Measurements from ENCODE around the gene OTOF. TPM values are rescaled to one million over a fixed set of nuclear protein-coding genes. Genes with fewer than 3 reads are reported as not detected.

Gene OTOF
- total RNA-seq, 1 donor from 2014 or later: not detected

DNA sequence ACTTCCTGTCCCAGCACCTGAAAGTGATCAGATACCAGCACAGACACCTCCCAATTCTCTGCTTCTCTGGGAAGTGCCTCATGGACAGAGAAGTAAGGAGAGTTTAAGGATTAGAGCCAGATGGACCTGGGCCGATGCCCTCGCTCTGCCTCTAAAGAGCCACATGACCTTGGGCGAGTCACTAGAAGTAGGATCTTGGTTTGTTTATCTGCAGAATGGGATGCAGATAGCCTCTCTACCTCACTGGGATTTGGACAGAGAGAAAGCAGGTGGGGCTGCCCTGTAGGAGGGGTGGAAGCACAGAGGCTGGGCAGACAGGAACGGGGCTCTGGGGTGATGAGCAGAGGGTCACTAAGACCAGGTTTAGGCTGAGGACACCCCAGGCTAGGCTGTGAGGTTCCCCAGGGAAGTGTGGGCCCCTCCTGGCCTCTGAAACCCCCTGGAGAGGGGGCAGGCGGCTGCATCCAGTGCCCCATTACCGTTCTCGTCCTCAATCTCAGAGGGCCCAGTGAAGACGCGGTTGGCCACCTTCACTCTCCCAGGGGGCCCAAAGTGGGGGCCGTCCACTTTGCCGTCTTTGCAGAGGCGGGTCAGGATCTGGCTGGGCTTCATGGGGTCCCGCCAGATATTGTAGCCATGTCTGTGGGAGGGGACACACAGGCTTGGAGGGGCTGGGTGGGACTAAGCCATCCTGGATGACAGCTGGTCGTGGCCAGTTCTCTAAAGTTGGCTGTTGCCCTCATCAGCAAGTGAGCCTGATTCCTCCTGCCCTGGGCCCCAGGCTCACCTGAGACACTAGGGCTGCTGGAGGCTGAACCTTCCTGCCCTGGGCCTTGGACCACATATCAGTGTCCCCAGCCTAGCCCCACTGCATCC, 13.3 kb downstream of the OTOF start:
- Histone ChIP-seq H3K36me3 (no peaks in the 10 kb centered on the region), H3K27ac (replicated peaks) (no peak overlapping the region), H3K4me3 (no peak overlapping the region), H3K27me3 (ENCODE audit: low read depth) (no peaks in the 10 kb centered on the region), H3K9me3 (replicated peaks) (peaks cover 7% of the 10 kb centered on the region), H3K4me1 (no peaks in the 10 kb centered on the region)
- no peak for TF ChIP-seq CTCF (IDR thresholded peaks at IDR 0.05; ENCODE audit: borderline replicate concordance)
- intact Hi-C loops (cut with micrococcal nuclease): no loop called here
- no peak for DNase-seq

GRCh38 chr2:26463244-26464192, 14.4 kb downstream of the OTOF start:
- intact Hi-C loops (cut with micrococcal nuclease): no loop called here
- H3K27me3 ChIP-seq (ENCODE audit: low read depth): no peaks in the 10 kb centered on the region
- no peaks in the 10 kb centered on the region for H3K4me1 ChIP-seq
- H3K27ac ChIP-seq (replicated peaks): no peak overlapping the region
- no peak overlapping the region for H3K4me3 ChIP-seq
- no peaks in the 10 kb centered on the region for H3K9me3 ChIP-seq (replicated peaks)
- no peaks in the 10 kb centered on the region for H3K36me3 ChIP-seq
- TF ChIP-seq CTCF (IDR thresholded peaks at IDR 0.05; ENCODE audit: borderline replicate concordance): no peak
- DNase-seq: no peak

DNA sequence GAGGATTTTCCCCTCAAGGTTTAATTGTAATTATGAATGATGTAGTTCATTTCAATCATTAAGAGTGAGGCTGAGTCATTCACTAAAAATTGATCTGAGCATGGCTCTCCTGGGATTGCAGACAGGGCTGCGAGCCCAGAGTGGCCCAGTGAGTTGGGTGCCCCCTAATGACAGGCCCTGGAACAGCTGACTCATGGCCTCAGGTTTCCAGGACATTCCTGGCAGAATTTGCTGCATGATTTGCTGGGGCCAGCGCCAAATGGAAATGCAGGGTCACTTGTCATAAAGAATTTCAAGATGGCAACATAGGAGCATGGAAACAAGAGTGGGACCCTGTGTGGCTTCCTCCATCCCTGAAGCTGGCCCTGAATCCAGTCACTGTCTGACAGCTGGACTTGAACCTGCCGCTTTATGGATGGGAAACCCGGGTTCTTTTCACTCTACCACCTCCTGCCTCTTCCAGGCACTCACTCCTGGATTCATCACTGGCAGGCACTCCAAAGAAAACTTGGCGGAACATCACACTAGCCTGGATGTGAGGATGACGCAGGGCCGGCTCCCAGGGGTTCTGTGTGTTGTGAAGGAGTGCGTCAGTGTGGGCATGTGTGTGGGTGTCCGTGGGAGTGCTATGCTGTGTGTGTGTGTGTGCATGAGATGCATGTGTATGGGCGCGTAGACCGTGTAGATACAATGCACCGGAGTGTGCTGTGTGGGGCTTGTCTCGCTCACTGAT, 15.2 kb downstream of the OTOF start:
- Histone ChIP-seq H3K27ac (replicated peaks) (no peak overlapping the region), H3K36me3 (no peaks in the 10 kb centered on the region), H3K4me3 (no peak overlapping the region), H3K27me3 (ENCODE audit: low read depth) (no peaks in the 10 kb centered on the region), H3K9me3 (replicated peaks) (no peaks in the 10 kb centered on the region), H3K4me1 (no peaks in the 10 kb centered on the region)
- DNase-seq: no peak
- intact Hi-C loops (cut with micrococcal nuclease): no loop called here
- TF ChIP-seq CTCF (IDR thresholded peaks at IDR 0.05; ENCODE audit: borderline replicate concordance): peak; percentile 61

GRCh38 chr2:26462100-26462499, 15.8 kb downstream of the OTOF start:
- H3K36me3 ChIP-seq: no peaks in the 10 kb centered on the region
- intact Hi-C loops (cut with micrococcal nuclease): no loop called here
- no peaks in the 10 kb centered on the region for H3K4me1 ChIP-seq
- no peak overlapping the region for H3K4me3 ChIP-seq
- no peak overlapping the region for H3K27ac ChIP-seq (replicated peaks)
- no peak for TF ChIP-seq CTCF (IDR thresholded peaks at IDR 0.05; ENCODE audit: borderline replicate concordance)
- no peaks in the 10 kb centered on the region for H3K9me3 ChIP-seq (replicated peaks)
- H3K27me3 ChIP-seq (ENCODE audit: low read depth): no peaks in the 10 kb centered on the region
- no peak for DNase-seq

DNA sequence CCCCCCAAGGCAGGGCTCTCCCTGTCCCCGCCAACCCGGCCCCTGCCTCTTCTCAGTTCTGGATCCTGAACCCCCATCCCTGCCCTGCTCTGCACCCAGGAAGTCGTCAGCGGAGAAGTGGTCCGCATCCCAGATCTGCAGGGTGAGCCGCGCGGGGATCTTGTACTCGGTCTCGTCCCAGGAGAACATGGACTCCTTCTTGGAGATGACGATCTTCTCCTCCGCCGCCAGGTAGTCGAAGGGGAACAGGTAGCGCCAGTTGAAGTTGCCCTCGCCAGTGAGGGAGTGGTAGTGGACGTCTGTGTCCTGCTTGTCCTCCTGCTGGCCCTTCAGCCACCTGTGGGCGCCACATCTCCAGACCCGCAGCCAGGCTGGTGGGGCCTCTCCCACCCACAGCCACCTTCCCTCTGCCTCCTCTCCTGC, 16.3 kb downstream of the OTOF start:
- Histone ChIP-seq H3K27me3 (ENCODE audit: low read depth) (no peaks in the 10 kb centered on the region), H3K36me3 (no peaks in the 10 kb centered on the region), H3K4me1 (no peaks in the 10 kb centered on the region), H3K9me3 (replicated peaks) (no peaks in the 10 kb centered on the region), H3K4me3 (no peak overlapping the region), H3K27ac (replicated peaks) (no peak overlapping the region)
- DNase-seq: no peak
- TF ChIP-seq CTCF (IDR thresholded peaks at IDR 0.05; ENCODE audit: borderline replicate concordance): no peak
- intact Hi-C loops (cut with micrococcal nuclease): no loop called here

All from left ventricle myocardium inferior (tissue), 1 donor.